GM13976 (cell line): ENCODE data around the gene PRRX2.

Source experiments
- DNase-seq: peaks from one replicate; pipeline ENCODE4 v3.0.0; 2012; ENCODE audit warnings: low spot score
- CTCF ChIP-seq: IDR thresholded peaks from 2 replicates; pipeline ENCODE4 v1.5.1; 2012; ENCODE audit warnings: borderline replicate concordance, mild to moderate bottlenecking; ENCODE audit not compliant: insufficient read depth; ENCODE audit errors: extremely low read depth, missing control alignments, control extremely low read depth
- in situ Hi-C: fragments of 300-500 bp; cut with MboI; formaldehyde crosslinking; loops from one replicate; pipeline ENCODE4 v1.12.0; 2022; ENCODE audit warnings: low sequenced_read_pairs, mixed read lengths, inconsistent platforms; ENCODE audit not compliant: unreplicated experiment

PRRX2 gene

GRCh38 chr9:129724456-129725190 is 59.2 kb downstream of the PRRX2 start:
- in situ Hi-C loops, result no loop called here
- no peak for TF ChIP-seq CTCF
- no peak for DNase-seq

DNA sequence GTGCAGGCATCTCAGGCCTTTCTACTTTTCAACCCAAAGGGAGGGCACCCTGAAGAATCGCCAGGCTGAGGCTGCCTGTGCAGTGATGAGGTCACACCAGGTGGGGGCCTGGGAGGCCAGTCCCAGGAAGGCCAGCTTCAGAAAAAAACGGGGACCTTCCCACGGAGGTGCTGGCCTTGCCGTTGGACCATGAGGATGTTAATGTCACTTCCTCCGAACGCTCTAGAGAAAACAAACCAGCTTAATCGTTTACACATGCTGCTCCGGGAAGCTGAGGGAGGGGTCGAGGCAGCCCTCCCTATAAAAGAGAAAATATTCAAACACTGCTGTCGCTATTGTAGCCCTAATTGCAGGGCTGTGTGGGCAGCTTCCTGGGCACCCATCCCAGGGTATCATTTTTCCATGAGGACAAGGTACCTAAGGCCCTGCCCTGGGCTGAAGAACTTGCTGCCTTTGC is 60.4 kb downstream of the PRRX2 start:
- DNase-seq, result no peak
- in situ Hi-C loops, result no loop called here
- no peak for TF ChIP-seq CTCF

DNA sequence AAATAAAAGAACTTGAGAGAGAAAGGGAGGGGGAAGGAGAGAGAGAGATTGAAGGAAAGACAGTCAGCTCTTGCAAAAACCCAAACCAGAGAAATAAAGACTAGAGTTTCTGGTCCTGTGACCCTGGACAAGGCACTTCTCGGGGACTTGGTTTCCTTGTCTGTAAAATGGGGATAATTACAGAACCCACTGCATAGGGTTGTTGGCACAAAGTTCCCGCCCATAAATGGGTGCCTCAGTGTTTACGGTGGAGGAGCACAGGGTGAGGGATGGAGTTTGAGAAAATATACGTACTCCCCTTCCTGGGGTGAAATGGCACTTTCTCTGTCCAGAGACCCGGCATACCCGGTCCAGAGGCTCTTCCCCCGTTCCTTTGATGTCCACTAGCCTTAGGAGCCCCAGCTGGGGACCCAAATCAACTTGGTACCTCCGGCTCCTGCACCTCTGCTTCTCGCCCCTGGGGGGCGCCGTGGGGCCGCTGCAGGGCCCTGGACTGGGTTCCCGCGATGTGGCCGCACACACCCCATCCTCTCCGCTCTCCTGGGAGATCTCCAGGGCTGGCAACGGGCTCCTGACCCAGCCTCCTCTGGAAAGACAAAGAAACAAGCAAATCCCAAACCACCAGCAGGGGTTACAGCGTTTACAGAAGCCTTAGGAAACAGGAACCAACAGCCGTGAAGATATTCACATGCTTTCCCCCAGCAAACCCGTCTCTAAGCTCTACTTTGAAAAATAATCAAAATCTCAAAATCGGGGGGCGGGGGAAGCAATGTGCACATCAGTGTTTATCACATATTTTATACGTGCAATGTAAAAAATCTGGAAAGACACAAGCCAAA is 61.1 kb downstream of the PRRX2 start:
- peak; percentile 64 for TF ChIP-seq CTCF
- peak; percentile 90 for DNase-seq
- in situ Hi-C loops, result no loop called here

- in situ Hi-C loops, result no loop called here
- no peak for DNase-seq
- TF ChIP-seq CTCF, result no peak
Observed at GRCh38 chr9:129728744-129729143, 63.3 kb downstream of the PRRX2 start.

- in situ Hi-C loops, result no loop called here
- DNase-seq, result no peak
- no peak for TF ChIP-seq CTCF
Observed at GRCh38 chr9:129731477-129732085, 66.1 kb downstream of the PRRX2 start.

GRCh38 chr9:129732100-129732499 is 66.7 kb downstream of the PRRX2 start:
- in situ Hi-C loops, result no loop called here
- TF ChIP-seq CTCF, result no peak
- DNase-seq, result no peak
